ENCODE measurements around the gene ST7L. TPM values are rescaled to one million over a fixed set of nuclear protein-coding genes. Genes with fewer than 3 reads are reported as not detected.

ST7L gene
- polyA plus RNA-seq, 3 donors: 23.2 to 31.6 (median 28.9) TPM

DNA sequence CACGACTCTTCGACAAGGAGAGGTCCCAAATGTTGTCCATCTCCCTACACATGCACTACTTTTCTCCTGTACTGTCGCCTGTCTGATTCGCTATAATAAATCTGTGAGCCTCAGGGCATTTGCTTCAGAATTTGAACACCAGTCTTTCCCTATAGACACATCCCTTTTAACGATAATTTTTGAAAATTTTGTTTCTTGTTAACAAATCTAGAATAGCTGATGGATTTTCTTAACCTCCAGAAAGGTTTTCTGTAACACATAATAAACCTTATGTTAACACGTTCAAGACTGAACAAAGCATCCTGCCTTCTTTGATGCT, 1.4 kb upstream of the ST7L start:
- DNase-seq: no peak

DNA sequence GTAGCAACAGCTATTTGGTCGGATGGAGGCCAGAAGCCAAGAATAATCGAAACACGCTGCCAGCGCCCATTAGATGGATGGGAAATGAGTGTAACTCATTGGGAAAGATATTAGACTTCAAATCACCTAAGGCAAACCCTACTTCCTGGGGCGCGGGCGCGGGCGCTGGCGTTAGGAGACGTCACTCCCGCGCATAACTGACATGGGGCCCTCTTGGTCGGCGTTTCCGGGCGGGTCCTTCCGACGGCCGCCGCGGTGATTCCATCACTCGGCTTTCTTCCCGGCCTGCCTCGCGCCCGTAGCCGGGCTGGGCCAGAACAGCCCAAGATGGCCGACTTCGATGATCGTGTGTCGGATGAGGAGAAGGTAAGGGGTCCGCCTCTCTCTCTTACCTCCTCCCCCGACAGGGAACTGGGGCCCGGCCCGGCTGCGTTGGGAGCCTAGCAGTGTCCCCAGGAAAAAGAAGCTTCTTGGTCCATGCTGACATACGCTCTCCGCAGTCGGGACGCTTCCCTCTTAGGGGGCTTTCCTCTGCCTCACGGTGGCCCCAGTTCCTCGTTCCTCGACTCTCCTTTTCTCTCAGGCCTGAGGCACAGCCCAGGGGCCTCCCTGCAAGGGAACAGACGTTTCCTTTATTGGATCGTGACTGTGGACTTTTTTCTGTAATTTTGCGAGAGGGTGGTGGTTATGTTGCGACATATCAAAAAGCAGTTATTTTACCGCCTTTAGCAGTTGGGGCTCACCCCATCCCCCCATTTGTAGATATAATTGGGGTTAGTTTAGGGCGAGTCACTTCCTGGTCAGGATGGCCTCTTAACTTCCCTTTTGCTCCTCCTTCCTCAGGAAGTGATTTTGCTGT, 806 bp upstream of the ST7L start, which contains the start of gene CAPZA1:
CAPZA1 (plus strand) TSS at position 315 of the 859 bp plus-strand sequence; CDS start at position 328, 13 bp downstream.
- peak; percentile 92 for DNase-seq

GRCh38 chr1:112618114-112618720, 724 bp downstream of the ST7L start:
- no peak for DNase-seq

DNA sequence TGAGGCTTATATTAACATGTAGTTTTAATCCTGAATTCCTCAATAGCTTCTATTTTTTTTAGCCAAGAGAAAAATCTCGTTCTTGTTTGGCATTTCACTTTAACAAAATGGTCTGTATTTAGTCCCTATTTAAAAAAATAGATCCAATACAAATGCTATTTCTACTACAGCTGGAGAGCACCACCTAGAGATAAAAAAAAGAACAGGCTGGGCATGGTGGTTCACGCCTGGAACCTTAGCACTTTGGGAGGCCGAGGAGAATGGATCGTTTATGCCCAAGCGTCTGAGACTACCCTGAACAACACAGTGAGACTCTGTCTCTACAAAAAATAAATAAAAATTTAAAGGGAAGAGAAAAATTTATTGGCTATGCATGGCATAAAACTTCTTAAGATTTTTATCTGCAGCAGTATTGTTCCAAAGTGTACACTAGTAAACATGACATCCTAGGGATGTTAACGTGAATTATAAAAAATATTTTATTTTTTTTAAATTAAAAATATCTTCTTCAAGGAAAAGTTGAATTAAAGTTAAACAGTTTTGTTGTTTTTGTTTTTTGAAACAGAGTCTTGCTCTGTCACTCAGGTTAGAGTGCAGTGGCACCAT, 4.4 kb downstream of the ST7L start:
- no peak for DNase-seq

DNA sequence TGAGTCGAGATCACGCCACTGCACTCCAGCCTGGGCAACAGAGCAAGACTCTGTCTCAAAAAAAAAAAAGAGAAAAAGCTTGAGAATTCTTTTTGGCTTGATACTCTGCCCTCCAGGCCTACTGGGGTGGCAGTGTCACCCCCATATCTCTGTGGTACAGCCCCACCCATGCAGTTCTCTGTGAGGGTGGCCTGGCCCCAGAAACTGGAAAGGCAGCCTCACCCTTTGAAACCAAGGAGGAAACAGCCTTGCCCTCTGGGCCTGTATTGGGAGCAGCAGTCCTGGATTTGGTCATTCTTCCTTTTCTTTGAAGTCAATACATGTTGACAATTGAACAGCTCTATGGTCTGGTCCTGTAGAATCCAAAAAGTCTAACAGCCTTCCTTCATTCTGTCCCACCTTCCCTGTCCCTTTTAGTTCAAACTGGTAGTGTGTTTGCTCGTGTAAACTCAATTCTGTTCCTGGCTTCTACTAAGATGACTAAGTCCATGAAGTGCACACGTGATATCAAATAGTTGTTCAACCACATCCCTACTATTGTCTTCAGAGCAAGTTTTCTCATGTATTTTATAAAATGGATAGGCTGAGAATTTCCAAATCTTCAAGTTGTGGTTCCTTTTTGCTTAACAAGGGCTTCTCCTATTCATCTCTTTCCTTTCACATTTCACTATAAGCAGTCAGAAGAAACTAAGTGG, 13.2 kb downstream of the ST7L start:
- DNase-seq: no peak

GRCh38 chr1:112603541-112603940, 15.4 kb downstream of the ST7L start:
- DNase-seq: no peak

- DNase-seq: no peak
These were observed 15.9 kb downstream of the ST7L start for GRCh38 chr1:112603012-112603411.

DNA sequence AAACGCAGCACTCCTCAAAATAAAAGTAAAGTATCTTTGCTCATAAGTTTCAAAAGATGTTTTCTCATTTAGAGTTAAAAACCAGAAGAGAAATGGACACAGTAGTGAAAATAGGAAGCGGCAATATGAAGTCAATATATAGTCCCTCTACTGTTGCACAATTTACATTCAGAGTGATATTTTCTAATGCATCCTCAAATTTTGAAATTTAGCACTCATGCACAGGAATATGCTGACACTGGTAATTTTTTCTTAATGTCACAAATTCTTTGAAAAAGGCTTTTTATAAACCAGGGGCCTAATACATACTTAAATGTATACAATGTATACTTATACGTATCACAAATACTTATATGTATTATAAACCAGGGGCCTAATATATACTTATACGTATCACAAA, 19.5 kb downstream of the ST7L start:
- no peak for DNase-seq

- DNase-seq: no peak
These were observed 24.6 kb downstream of the ST7L start for GRCh38 chr1:112594208-112594876.

- no peak for DNase-seq
These were observed 29.2 kb downstream of the ST7L start for GRCh38 chr1:112589766-112590165.

DNA sequence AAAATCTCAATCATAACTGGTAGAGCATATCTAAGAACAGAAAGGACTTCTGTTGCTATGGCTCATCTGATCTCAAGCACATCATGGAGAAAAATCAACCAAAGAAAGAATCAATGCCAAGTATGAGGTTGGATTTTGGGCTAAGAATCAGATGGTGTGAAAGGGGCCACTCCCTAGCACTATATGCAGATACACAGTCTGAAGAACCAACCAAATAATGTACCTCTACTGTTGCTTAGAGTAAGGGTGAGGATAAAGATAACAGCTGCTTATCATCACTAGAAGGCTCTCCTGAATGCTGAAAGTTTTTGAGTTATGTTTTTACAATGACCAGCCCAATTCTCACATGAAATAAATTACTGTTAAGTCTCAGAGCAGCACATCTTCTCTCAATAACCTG, 35.6 kb downstream of the ST7L start:
- no peak for DNase-seq

DNA sequence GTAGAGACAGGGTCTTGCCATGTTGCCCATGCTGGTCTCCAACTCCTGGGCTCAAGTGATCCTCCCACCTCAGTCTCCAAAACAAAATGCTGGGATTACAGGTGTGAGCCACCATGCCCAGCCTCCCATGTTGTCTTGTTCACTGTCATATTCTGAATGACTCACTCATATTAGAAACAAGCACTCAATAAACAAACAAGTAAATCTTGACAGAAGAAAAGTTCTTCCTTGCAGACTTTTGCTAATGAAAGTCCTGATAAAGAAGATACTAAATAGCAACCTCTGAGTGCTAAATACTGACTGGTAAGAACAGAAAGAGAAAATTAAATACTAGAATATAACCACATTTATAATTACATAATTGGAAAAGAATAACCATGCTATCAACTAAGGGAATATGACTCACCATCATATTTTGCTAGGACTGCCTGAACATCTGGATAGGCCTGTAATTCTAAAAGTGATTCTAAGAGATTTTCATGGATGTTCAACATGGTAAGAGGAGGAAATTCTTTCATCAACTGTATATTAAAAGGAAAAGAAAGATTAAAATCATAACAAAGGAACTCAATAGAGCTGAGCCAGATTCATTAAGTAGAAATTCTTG, 37.3 kb downstream of the ST7L start:
- DNase-seq: no peak

GRCh38 chr1:112579801-112580510, 39.0 kb downstream of the ST7L start:
- DNase-seq: no peak

GRCh38 chr1:112576240-112576639, 42.7 kb downstream of the ST7L start:
- DNase-seq: no peak

GRCh38 chr1:112575154-112575804, 43.7 kb downstream of the ST7L start:
- no peak for DNase-seq

- DNase-seq: no peak
These were observed 53.1 kb downstream of the ST7L start for GRCh38 chr1:112565800-112566199.

DNA sequence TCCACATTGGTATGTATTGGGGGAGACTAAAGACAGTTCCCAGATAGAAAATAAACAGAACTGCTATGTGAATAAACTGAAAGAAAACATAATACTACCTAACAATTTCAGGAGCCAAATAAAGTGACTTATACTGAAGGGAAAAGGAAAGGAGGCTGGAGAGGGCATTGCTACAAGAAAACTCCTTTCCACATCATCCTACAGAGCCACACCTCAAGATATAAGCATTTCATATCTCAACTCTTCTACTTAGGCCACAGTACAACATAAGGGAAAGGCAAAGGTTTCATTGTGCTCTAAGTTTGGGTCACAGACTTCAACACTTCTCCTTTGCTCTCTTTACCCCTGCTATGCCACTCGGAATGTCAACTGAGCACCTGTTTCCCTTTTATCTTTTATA, 54.9 kb downstream of the ST7L start:
- DNase-seq: no peak

- no peak for DNase-seq
These were observed 55.6 kb downstream of the ST7L start for GRCh38 chr1:112563341-112563740.

GRCh38 chr1:112558634-112559033, 60.3 kb downstream of the ST7L start:
- DNase-seq: no peak

DNA sequence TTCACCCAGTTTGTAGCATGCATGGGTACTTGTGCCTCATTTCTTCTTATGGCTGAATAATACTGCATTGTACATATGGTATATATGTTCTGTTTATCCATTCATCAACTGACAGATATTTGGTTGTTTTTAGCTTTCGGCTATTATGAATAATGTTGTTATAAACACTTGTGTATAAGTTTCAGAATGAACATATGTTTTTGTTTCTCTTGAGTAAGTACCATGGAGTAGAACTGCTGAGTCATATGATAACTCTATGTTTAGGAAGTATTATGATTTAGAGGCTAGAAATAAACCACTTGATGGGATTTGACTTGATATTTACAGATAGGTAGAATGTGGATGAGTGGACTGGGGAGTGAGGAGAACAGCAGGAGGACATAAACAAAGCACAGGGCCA, 61.6 kb downstream of the ST7L start:
- DNase-seq: no peak

Data from renal pelvis (tissue), 4 donors.